Mesothelial cell of epicardium (in vitro differentiated cells): Measurements from ENCODE around the gene CBY2. TPM values are rescaled to one million over a fixed set of nuclear protein-coding genes. Genes with fewer than 3 reads are reported as not detected.
"Not testable (repeated sequence)": the region's sequence is repeated elsewhere in the genome, so short reads cannot be mapped to it uniquely, and the experiment has no call there.

Experiments
- DNase-seq, 2 experiments: peaks; one replicate each; pipeline ENCODE4 v3.0.0; 2021; ENCODE audit warnings: low spot score in 2 of 2; ENCODE audit not compliant: unreplicated experiment in 2 of 2
- H3K27ac Mint-ChIP-seq: 2 replicates; pipeline ENCODE4 v1.8.0; 2021; ENCODE audit warnings: mixed read lengths
- H3K27me3 Mint-ChIP-seq: 2 replicates; pipeline ENCODE4 v1.8.0; 2021; ENCODE audit warnings: low read depth, mixed read lengths
- H3K36me3 Mint-ChIP-seq: 2 replicates; pipeline ENCODE4 v1.8.0; 2021; ENCODE audit warnings: mixed read lengths
- H3K4me1 Mint-ChIP-seq: 2 replicates; pipeline ENCODE4 v1.8.0; 2021; ENCODE audit warnings: mixed read lengths
- H3K4me3 Mint-ChIP-seq: 2 replicates; pipeline ENCODE4 v1.8.0; 2021; ENCODE audit warnings: mild to moderate bottlenecking, moderate library complexity, mixed read lengths
- H3K9me3 Mint-ChIP-seq: 2 replicates; pipeline ENCODE4 v1.8.0; 2021; ENCODE audit warnings: mixed read lengths
- total RNA-seq: library from RNA; stranded (reverse); gene quantifications from 3 replicates; pipeline ENCODE4 v1.2.1, GENCODE V29; 2021
- TF ChIP-seq, protein P1 (sequence below): fragments of 200-600 bp; sonication (generic); IDR thresholded peaks from one replicate; pipeline ENCODE4 v1.5.0; 2021; ENCODE audit warnings: antibody characterized with exemption; ENCODE audit not compliant: unreplicated experiment

Gene CBY2
- total RNA-seq, 1 donor from 2014 or later = not detected

DNA sequence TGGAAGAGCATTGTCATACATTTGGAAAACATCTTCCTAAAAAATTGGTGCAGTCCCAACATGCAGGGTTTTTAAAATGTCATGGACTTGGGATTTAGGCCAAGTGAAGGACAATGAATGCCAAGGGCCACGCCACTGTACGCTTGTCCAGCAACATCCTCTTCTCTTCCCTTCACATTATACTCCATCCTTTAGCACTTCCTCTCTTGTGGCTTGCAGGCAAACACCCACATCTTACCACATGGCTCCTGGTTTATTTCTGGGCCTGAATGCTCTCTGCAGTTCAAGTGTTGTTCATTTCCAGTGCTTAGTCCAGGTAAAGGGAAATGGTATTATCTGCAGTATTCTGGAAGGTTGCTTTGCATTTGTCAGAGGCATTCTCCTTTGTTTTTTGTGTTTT, 45.0 kb downstream of the CBY2 start:
- H3K36me3 Mint-ChIP-seq = no peaks in the 10 kb centered on the region
- TF ChIP-seq, protein P1, sequence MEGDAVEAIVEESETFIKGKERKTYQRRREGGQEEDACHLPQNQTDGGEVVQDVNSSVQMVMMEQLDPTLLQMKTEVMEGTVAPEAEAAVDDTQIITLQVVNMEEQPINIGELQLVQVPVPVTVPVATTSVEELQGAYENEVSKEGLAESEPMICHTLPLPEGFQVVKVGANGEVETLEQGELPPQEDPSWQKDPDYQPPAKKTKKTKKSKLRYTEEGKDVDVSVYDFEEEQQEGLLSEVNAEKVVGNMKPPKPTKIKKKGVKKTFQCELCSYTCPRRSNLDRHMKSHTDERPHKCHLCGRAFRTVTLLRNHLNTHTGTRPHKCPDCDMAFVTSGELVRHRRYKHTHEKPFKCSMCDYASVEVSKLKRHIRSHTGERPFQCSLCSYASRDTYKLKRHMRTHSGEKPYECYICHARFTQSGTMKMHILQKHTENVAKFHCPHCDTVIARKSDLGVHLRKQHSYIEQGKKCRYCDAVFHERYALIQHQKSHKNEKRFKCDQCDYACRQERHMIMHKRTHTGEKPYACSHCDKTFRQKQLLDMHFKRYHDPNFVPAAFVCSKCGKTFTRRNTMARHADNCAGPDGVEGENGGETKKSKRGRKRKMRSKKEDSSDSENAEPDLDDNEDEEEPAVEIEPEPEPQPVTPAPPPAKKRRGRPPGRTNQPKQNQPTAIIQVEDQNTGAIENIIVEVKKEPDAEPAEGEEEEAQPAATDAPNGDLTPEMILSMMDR = no peak
- peaks cover 10% of the 10 kb centered on the region for H3K4me1 Mint-ChIP-seq
- H3K27me3 Mint-ChIP-seq = peaks cover 83% of the 10 kb centered on the region
- no peak overlapping the region for H3K27ac Mint-ChIP-seq
- H3K9me3 Mint-ChIP-seq = no peaks in the 10 kb centered on the region
- DNase-seq = no peak
- H3K4me3 Mint-ChIP-seq = no peak overlapping the region

DNA sequence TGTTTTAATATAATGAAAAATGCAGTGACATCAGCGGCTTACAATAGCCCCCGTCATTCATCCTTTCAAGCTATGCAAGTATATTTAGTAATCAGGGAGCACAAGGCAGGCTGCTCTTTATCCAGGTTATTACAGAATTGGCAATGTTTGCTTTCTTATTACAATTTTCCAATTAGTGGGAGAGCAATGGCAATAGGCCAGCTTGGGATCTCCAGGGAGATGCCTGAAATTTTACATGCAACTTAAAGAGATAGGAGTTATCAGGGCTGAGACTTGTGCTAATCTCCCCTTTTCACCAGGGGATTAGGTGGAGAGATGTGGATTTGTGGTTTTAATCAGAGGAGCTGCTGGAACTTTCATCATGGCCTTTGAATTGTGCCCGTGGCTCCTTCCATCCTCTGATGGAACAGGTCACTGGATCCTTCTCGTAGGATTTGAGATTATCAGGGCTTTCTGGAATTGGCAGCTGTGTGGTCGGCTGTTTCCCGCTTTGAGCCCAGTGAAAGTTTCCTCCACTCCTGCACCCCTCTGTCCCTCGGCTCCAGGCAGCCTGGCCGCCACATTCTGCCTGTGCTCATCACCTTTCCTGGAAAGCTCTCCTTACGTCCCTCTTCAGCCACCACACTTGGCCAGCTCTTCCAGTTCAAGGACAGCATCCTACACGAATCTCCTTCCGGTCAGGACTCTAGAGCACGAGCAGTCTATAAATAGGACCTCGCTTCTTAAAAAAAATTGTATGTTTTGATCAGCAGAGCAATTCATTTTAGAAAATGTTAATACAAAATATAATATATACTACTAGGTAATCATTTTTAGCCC, 47.0 kb downstream of the CBY2 start:
- Mint-ChIP-seq H3K4me3 (no peak overlapping the region), H3K27ac (no peak overlapping the region), H3K27me3 (peaks cover 81% of the 10 kb centered on the region), H3K36me3 (no peaks in the 10 kb centered on the region), H3K4me1 (peaks cover 12% of the 10 kb centered on the region), H3K9me3 (peaks cover 15% of the 10 kb centered on the region)
- no peak for DNase-seq
- TF ChIP-seq, protein P1 = no peak

DNA sequence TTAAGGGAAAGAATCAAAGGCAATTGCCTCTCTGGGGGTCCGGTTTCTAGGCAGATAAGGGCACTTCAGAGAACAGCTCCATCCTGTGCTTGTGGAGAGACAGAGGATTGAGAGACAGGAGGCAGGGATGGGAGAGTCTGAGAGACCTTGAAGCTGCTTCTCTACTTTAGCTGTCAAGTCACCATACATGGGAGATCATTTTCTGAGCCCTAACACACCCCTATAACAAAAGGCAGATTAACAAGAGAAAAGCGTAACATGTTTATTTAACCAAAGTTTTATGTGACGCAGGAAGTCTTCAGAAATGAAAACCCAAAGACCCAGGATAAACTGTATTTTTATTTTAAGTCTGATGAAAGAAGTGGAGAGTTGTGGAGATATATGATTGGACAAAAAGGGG, 48.4 kb downstream of the CBY2 start:
- peaks cover 16% of the 10 kb centered on the region for H3K9me3 Mint-ChIP-seq
- H3K27ac Mint-ChIP-seq = no peak overlapping the region
- TF ChIP-seq, protein P1 = no peak
- H3K4me1 Mint-ChIP-seq = peaks cover 12% of the 10 kb centered on the region
- DNase-seq = no peak
- H3K27me3 Mint-ChIP-seq = peaks cover 75% of the 10 kb centered on the region
- no peaks in the 10 kb centered on the region for H3K36me3 Mint-ChIP-seq
- no peak overlapping the region for H3K4me3 Mint-ChIP-seq

DNA sequence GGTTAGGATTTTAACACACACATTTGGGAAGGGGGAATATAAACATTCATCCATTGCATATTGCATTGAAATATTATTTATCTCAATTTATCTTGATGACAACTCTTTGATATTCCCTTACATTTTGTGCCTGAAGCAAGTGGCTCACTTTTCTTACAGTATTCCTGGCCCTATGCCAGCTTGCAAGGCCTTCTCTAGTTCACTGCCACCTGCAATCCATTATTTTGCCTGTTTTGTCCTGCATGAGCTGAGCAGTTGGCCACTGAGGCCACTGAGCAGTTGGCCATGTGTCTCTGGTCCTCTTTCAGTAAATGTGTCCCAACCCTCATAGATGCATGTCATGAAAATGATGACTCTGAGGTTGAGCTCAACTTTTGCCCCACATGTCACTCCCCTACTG, 49.8 kb downstream of the CBY2 start:
- Mint-ChIP-seq H3K4me3 (no peak overlapping the region), H3K27me3 (peaks cover 65% of the 10 kb centered on the region), H3K36me3 (no peaks in the 10 kb centered on the region), H3K27ac (no peak overlapping the region), H3K4me1 (peaks cover 12% of the 10 kb centered on the region), H3K9me3 (peaks cover 16% of the 10 kb centered on the region)
- no peak for DNase-seq
- TF ChIP-seq, protein P1 = no peak

DNA sequence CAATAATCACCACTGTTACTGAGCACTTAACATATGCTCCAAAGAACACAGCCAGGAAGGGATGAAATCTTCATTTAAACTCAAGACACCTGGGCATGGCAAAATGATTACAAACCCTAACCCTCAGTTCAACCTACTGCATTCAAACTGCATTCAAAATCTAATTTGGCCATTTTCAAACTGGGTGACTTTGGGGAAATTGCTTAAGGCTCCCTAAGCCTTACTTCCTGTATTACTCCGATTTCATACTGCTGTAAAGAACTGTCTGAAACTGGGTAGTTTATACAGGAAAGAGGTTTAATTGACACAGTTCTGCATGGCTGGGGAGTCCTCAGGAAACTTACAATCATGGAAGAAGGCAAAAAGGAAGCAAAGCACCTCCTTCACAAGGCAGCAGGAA, 50.4 kb downstream of the CBY2 start:
- H3K4me3 Mint-ChIP-seq = no peak overlapping the region
- peaks cover 12% of the 10 kb centered on the region for H3K4me1 Mint-ChIP-seq
- TF ChIP-seq, protein P1 = no peak
- no peaks in the 10 kb centered on the region for H3K36me3 Mint-ChIP-seq
- H3K27me3 Mint-ChIP-seq = peaks cover 60% of the 10 kb centered on the region
- H3K9me3 Mint-ChIP-seq = peaks cover 17% of the 10 kb centered on the region
- DNase-seq = no peak
- no peak overlapping the region for H3K27ac Mint-ChIP-seq

DNA sequence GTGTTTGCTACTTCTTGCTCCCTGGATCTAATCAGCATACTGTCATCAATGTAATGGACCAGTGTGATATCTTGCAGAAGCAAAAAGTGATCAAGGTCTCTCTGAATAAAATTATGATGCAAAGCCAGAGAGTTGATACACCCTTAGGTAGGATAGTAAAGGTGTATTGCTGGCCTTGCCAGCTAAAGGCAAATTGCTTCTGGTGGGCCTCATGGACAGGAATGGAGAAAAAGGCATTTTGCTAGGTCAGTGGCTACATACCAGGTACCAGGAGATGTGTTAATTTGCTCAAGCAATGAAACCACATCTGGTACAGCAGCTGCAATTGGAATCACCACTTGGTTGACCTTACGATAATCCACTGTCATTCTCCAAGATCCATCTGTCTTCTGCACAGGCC, 54.4 kb downstream of the CBY2 start:
- H3K4me3 Mint-ChIP-seq, H3K27ac Mint-ChIP-seq, H3K36me3 Mint-ChIP-seq, DNase-seq, H3K4me1 Mint-ChIP-seq: not testable (repeated sequence)
- peaks cover 30% of the 10 kb centered on the region for H3K9me3 Mint-ChIP-seq
- peaks cover 55% of the 10 kb centered on the region for H3K27me3 Mint-ChIP-seq

DNA sequence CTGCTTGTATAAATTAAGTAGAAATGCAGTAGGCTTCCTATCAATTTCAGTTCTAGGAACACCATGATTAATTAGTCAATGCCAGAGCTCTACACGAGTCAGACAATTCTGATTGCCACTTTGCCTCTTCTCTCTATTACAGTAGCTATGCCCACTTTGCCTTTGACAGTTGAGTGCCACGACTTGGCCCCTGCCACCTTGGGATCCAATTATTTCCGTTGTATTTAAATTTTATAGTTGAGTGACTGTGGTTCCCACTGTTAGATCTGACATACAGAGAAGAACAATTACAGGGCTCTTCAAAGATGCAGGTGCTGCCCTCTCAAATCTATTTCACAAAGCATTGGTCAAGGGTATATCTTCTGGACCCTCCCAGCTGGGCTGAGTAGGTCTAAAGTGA, 55.5 kb downstream of the CBY2 start:
- not testable (repeated sequence) for H3K36me3 Mint-ChIP-seq, DNase-seq, H3K27ac Mint-ChIP-seq, H3K4me3 Mint-ChIP-seq, H3K4me1 Mint-ChIP-seq
- H3K27me3 Mint-ChIP-seq = peaks cover 49% of the 10 kb centered on the region
- H3K9me3 Mint-ChIP-seq = peaks cover 28% of the 10 kb centered on the region
